PC-3 (cell line): Measurements from ENCODE around the gene MAP2K4.

Experiments
- CTCF ChIP-seq: fragments of 300-600 bp; sonication (generic); conservative IDR thresholded peaks from 2 replicates; pipeline ENCODE4 v1.5.1; 2017; ENCODE audit warnings: antibody characterized with exemption, low read depth, mild to moderate bottlenecking, low read length
- EZH2 ChIP-seq: fragments of 300-600 bp; sonication (generic); IDR thresholded peaks from one replicate; pipeline ENCODE4 v1.6.1; 2017; ENCODE audit warnings: antibody characterized with exemption, mild to moderate bottlenecking, low read length; ENCODE audit not compliant: unreplicated experiment

GRCh38 chr17:12107905-12108304, 87.2 kb downstream of the MAP2K4 start:
- TF ChIP-seq CTCF: no peak
- TF ChIP-seq EZH2: no peak
